Breast epithelium (tissue), 3 donors: ENCODE measurements around the gene FSIP1.

Experiments used
- POLR2A ChIP-seq: fragments of 450-650 bp; IDR thresholded peaks from one replicate; pipeline ENCODE4 v1.6.1; 2016; ENCODE audit warnings: antibody characterized with exemption, mild to moderate bottlenecking, moderate library complexity
- POLR2AphosphoS5 ChIP-seq, 3 donors: sonication (generic); formaldehyde crosslinking; IDR thresholded peaks; one replicate each; pipeline ENCODE4 v1.6.1; 2017; ENCODE audit warnings: antibody characterized with exemption in 3 of 3
- TF ChIP-seq, protein P1 (sequence below), 3 donors: fragments of 450-650 bp; IDR thresholded peaks; one replicate each; pipeline ENCODE4 v1.5.1; 2016 to 2017; ENCODE audit warnings: antibody characterized with exemption in 3 of 3, mild to moderate bottlenecking in 3 of 3, moderate library complexity in 3 of 3

DNA sequence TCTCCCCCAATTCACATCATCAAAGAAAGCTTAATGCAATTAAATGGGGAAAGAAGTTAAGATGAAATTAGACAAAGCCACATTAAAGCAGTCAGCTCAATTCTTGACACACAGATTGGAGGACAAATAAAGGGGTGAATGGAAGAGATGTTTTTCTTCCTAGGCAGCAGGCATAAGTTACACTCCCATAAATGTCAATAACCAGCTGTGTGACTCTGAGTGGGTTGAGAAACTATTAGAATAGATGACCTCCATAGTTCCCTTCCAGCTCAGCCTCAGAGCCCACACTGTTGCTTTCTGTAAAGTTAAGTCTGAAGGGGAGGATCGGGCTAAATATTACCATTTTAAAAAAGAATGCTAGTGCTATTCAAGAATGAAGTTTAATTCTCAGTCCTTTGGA, 130.8 kb downstream of the FSIP1 start:
- TF ChIP-seq, protein P1, sequence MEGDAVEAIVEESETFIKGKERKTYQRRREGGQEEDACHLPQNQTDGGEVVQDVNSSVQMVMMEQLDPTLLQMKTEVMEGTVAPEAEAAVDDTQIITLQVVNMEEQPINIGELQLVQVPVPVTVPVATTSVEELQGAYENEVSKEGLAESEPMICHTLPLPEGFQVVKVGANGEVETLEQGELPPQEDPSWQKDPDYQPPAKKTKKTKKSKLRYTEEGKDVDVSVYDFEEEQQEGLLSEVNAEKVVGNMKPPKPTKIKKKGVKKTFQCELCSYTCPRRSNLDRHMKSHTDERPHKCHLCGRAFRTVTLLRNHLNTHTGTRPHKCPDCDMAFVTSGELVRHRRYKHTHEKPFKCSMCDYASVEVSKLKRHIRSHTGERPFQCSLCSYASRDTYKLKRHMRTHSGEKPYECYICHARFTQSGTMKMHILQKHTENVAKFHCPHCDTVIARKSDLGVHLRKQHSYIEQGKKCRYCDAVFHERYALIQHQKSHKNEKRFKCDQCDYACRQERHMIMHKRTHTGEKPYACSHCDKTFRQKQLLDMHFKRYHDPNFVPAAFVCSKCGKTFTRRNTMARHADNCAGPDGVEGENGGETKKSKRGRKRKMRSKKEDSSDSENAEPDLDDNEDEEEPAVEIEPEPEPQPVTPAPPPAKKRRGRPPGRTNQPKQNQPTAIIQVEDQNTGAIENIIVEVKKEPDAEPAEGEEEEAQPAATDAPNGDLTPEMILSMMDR (IDR thresholded peaks at IDR 0.05), result no peak
- no peak for TF ChIP-seq POLR2AphosphoS5 (IDR thresholded peaks at IDR 0.05)
- no peak for TF ChIP-seq POLR2A
